Measurements from ENCODE around the gene SMIM27. TPM values are rescaled to one million over a fixed set of nuclear protein-coding genes. Genes with fewer than 3 reads are reported as not detected.

SMIM27 gene
- total and polyA plus RNA-seq, 2 of the 13 experiments (the other 11 are each of a cell fraction or from before 2014, with no cell fraction given), result 17.9 to 19.0 TPM

DNA sequence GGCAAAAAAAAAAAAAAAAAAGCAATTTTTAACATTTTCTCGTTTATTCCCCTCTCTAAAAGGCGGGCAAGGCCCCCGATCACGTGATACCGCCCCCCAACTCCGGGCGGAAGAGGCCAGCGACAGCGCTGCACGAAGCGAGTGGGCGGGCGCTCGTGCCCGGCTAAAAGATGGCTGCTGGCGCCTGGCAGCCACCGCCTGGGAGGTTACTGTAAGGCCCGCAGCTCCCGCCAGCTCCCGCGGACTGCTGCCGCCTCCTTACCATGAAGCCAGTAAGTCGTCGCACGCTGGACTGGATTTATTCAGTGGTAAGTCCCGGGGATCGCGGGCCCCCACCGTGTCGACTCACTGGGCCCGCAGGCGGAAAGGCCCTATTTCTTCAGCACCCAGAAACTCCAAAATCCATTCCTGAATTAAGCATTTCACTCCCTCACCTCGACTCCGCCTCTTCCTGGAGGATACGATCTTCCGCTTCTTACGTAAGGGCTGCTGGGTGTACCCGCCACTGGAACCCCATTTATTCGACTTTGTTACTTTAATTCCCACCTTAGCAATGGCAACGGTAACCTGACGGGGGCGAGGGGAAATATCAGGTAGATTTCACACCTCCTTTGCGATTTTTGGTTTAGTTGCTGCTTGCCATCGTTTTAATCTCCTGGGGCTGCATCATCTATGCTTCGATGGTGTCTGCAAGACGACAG, at the start of gene SMIM27, which contains the start of gene TOPORS (continued):
- TF ChIP-seq, protein P1, sequence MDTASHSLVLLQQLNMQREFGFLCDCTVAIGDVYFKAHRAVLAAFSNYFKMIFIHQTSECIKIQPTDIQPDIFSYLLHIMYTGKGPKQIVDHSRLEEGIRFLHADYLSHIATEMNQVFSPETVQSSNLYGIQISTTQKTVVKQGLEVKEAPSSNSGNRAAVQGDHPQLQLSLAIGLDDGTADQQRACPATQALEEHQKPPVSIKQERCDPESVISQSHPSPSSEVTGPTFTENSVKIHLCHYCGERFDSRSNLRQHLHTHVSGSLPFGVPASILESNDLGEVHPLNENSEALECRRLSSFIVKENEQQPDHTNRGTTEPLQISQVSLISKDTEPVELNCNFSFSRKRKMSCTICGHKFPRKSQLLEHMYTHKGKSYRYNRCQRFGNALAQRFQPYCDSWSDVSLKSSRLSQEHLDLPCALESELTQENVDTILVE (CRISPR knock-in tag; IDR thresholded peaks at IDR 0.05), result peak; percentile 42; the same call in 1 of the 2 replicates
- TF ChIP-seq GTF2F1 (IDR thresholded peaks at IDR 0.05; ENCODE audit: low read length) (no peak), ZNF513 (CRISPR knock-in tag; conservative IDR thresholded peaks at IDR 0.05) (no peak), SRY (CRISPR knock-in tag; IDR thresholded peaks at IDR 0.05) (peak; percentile 96), TP53 (CRISPR knock-in tag; conservative IDR thresholded peaks at IDR 0.05) (no peak), FOSL2 (CRISPR knock-in tag; IDR thresholded peaks at IDR 0.05) (peak; percentile 52; the same call in 1 of the 2 replicates), ATF6 (CRISPR knock-in tag; conservative IDR thresholded peaks at IDR 0.05) (no peak), KDM5A (IDR thresholded peaks at IDR 0.05; ENCODE audit: borderline replicate concordance, low read length) (peak; percentile 65; the same call in 1 of the 2 replicates), MAFF (IDR thresholded peaks at IDR 0.05; ENCODE audit: low read depth, low read length) (no peak), SIX1 (CRISPR knock-in tag; IDR thresholded peaks at IDR 0.05; ENCODE audit: borderline replicate concordance) (no peak), MBD4 (IDR thresholded peaks at IDR 0.05; ENCODE audit: borderline replicate concordance, low read length) (no peak), THAP7 (CRISPR knock-in tag; IDR thresholded peaks at IDR 0.05) (no peak), TAF1 (CRISPR knock-in tag; IDR thresholded peaks at IDR 0.05) (peak; percentile 99), ZNF615 (CRISPR knock-in tag; IDR thresholded peaks at IDR 0.05; ENCODE audit: borderline replicate concordance) (no peak), RCOR2 (CRISPR knock-in tag; IDR thresholded peaks at IDR 0.05) (no peak), ZNF432 (CRISPR knock-in tag; IDR thresholded peaks at IDR 0.05; ENCODE audit: borderline replicate concordance) (no peak), AGO1 (IDR thresholded peaks at IDR 0.05; ENCODE audit: low read depth, low read length, poor library complexity, severe bottlenecking) (no peak)
- TF ChIP-seq, protein P2, sequence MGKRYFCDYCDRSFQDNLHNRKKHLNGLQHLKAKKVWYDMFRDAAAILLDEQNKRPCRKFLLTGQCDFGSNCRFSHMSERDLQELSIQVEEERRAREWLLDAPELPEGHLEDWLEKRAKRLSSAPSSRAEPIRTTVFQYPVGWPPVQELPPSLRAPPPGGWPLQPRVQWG (CRISPR knock-in tag; IDR thresholded peaks at IDR 0.05; ENCODE audit: borderline replicate concordance, low read depth), result no peak
- TF ChIP-seq, protein P3, sequence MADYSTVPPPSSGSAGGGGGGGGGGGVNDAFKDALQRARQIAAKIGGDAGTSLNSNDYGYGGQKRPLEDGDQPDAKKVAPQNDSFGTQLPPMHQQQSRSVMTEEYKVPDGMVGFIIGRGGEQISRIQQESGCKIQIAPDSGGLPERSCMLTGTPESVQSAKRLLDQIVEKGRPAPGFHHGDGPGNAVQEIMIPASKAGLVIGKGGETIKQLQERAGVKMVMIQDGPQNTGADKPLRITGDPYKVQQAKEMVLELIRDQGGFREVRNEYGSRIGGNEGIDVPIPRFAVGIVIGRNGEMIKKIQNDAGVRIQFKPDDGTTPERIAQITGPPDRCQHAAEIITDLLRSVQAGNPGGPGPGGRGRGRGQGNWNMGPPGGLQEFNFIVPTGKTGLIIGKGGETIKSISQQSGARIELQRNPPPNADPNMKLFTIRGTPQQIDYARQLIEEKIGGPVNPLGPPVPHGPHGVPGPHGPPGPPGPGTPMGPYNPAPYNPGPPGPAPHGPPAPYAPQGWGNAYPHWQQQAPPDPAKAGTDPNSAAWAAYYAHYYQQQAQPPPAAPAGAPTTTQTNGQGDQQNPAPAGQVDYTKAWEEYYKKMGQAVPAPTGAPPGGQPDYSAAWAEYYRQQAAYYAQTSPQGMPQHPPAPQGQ (CRISPR knock-in tag; IDR thresholded peaks at IDR 0.05; ENCODE audit: borderline replicate concordance), result no peak
- TF ChIP-seq, protein P4, sequence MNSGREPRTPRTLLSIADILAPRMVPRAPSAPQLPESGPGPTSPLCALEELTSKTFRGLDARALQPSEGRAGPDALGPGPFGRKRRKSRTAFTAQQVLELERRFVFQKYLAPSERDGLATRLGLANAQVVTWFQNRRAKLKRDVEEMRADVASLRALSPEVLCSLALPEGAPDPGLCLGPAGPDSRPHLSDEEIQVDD (CRISPR knock-in tag; IDR thresholded peaks at IDR 0.05; ENCODE audit: borderline replicate concordance), result no peak

Measured in HepG2 (cell line).